GM12864 (cell line): Measurements from ENCODE around the gene RASA1.

Experiments used
- DNase-seq: peaks from one replicate; pipeline ENCODE4 v3.0.0-alpha.2; 2011; ENCODE audit warnings: low read depth
- H3K4me3 ChIP-seq: 2 replicates; pipeline ENCODE4 v1.5.1; 2011; ENCODE audit warnings: mild to moderate bottlenecking, low read depth, low read length, control low read depth
- TF ChIP-seq, protein P1 (sequence below): IDR thresholded peaks from 2 replicates; pipeline ENCODE4 v1.5.1; 2011; ENCODE audit warnings: low read depth, mild to moderate bottlenecking, moderate library complexity, low read length, control low read depth, inconsistent platforms; ENCODE audit errors: missing control alignments

Gene RASA1

DNA sequence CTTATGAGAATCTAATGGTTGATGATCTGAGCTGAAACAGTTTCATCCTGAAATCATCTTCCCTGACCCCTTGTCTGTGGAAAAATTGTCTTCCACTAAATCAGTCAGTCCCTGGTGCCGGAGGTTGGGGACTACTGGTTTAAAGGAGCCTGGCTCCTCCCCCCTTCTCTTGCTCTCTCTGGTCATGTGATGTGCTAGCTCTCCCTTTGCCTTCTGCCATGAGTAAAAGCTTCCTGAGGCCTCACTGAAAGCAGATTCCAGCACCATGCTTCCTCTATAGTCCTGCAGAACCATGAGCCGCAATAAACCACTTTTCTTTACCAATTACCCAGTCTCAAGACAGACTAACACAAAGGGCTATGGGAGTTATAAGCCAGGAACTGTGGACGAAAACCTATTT lies 54.7 kb downstream of the RASA1 start:
- H3K4me3 ChIP-seq = no peak overlapping the region
- no peak for DNase-seq
- TF ChIP-seq, protein P1, sequence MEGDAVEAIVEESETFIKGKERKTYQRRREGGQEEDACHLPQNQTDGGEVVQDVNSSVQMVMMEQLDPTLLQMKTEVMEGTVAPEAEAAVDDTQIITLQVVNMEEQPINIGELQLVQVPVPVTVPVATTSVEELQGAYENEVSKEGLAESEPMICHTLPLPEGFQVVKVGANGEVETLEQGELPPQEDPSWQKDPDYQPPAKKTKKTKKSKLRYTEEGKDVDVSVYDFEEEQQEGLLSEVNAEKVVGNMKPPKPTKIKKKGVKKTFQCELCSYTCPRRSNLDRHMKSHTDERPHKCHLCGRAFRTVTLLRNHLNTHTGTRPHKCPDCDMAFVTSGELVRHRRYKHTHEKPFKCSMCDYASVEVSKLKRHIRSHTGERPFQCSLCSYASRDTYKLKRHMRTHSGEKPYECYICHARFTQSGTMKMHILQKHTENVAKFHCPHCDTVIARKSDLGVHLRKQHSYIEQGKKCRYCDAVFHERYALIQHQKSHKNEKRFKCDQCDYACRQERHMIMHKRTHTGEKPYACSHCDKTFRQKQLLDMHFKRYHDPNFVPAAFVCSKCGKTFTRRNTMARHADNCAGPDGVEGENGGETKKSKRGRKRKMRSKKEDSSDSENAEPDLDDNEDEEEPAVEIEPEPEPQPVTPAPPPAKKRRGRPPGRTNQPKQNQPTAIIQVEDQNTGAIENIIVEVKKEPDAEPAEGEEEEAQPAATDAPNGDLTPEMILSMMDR = no peak

DNA sequence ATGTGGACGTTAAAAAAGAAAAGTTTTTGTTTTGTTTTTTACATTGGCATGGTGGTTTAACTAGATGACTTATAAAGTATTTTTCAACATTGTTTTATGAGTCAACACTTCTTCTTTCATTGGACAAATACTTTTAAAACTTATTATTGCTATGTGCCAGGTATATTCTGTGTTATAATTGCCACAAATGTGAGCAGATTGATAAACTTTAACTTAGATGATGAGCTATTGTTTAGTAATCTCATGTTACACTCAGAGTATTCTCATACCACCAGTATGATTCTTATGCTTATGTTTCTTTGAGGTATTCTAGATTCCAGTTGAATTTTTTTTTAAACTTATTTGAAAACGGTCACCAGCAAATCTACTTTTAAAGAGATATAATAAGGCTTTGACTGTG lies 60.3 kb downstream of the RASA1 start:
- TF ChIP-seq, protein P1 = no peak
- no peak overlapping the region for H3K4me3 ChIP-seq
- DNase-seq = no peak

DNA sequence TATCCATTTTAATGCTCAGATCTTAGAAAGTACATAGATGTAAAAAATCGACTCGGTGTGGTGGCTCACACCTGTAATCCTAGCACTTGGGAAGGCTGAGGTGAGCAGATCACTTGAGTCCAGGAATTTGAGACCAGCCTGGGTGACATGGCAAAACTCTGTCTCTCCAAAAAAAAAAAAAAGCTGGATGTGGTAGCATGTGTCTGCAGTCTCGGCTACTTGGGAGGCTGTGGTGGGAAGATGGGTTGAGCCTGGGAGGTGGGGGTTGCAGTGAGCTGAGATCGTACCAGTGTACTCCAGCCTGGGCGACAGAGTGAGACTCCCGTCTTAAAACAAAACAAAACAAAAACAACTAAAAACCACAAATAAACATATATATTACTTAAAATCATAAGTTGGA lies 61.4 kb downstream of the RASA1 start:
- TF ChIP-seq, protein P1 = no peak
- H3K4me3 ChIP-seq = no peak overlapping the region
- no peak for DNase-seq

DNA sequence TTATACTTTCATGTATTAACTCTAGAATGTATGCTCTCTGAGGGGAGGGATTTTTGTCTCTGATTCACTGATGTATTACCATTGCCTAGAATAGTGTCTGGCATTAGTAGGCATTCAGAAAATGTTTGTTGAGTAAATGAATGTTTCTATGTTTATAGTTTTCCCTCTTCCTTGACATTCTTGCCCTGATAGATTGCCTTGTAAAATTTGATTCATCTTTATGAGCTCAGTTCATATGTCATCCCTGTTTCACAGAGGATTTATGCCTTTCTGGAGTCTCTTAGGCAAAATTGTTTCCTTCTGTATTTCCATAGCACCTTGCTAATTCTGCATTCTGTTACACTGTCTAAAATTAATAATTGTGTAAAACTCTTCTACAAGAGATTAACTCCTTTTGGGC lies 72.3 kb downstream of the RASA1 start:
- TF ChIP-seq, protein P1 = no peak
- H3K4me3 ChIP-seq = no peak overlapping the region
- DNase-seq = no peak

DNA sequence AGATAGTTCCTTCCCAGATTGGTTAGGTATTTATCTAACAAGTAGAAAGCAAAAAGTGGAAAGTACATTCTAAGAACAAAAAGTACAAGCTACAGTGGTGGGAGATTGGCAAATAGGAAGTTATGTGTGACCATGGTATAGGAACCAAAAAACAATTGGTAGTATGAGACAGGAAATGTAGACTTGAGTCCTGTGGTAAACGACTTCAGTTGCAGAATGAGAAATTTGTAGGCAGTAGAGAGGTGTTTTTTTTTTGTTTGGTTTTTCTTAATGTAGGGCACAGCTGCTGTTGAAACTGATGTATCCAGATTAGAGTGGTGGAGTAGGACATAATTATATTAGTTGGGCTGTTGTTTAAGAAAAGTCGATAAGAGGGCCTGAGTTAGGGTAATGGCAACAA lies 73.0 kb downstream of the RASA1 start:
- TF ChIP-seq, protein P1 = no peak
- no peak overlapping the region for H3K4me3 ChIP-seq
- DNase-seq = peak; percentile 79

DNA sequence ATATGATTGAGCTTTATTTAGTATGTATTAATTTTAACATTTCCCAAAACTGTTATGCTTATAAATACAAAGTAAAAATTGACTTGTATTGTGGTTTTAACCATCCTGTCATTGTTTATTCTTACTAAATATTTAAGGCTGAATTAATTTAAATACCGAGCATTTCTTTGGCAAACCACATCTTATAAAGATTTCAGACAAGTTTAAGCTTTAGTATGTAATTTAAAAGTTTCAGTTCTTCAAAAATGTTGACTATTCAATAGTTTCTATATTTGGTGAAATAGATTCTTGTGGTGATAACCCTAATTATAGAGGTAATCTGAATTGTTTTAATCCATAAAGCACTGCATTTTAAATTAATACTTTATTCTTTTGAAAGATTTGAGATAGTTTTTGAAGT lies 79.6 kb downstream of the RASA1 start:
- TF ChIP-seq, protein P1 = no peak
- H3K4me3 ChIP-seq = no peak overlapping the region
- no peak for DNase-seq

DNA sequence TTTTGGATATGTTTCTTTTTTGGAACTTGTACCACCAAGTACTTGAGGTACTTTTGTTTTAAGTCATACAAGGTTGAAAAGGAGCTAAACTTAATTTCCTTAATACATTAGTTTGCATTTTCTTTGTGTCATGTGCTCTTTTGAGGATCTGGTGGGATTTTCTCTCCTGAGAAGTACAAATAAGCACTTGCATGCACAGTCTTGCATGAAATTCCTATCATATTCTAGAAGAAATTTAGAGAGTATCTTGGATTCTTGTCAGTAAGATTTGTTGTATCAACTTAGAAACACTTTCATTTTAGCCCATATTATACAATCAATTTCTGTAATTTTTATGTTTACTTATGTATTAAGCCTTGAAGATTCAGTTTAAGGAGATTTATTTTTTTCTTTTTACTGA lies 80.2 kb downstream of the RASA1 start:
- TF ChIP-seq, protein P1 = no peak

More for the DNA sequence above, 80.2 kb downstream of the RASA1 start:
- DNase-seq = no peak
- no peak overlapping the region for H3K4me3 ChIP-seq
